ENCODE measurements around the gene EML6. TPM values are rescaled to one million over a fixed set of nuclear protein-coding genes. Genes with fewer than 3 reads are reported as not detected.

The EML6 gene
- total RNA-seq, 1 experiment from 2014 or later: 1.5 TPM

DNA sequence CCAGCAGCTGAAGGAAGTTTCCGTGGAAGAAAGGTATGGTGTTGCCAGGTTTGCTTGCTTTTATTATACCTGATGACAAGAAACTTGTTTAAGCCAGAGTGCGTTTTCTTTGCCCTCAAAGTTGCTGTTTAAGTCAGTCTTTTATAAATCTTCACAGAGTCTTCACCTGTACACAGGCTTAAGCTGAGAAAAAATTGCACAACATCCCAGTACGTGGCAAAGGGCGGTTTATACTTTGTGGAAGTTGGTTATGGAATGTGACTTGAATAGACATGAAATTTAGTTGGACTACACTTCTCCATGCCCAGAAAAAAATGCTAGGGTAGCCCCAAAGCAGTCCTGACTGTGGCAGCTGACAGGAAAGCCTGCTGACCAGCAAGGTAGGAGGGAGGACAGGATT is 205.3 kb downstream of the EML6 start:
- Histone ChIP-seq H2BK120ac (ENCODE audit: low read depth, low read length, poor library complexity, severe bottlenecking) (no peak overlapping the region), H3K56ac (ENCODE audit: insufficient read length, low read depth, low read length) (no peak overlapping the region), H4K8ac (replicated peaks; ENCODE audit: insufficient read length, low read depth, low read length) (no peak overlapping the region), H3K27me3 (ENCODE audit: insufficient read depth, low read length) (no peaks in the 10 kb centered on the region), H2AFZ (ENCODE audit: low read length) (no peak overlapping the region), H4K5ac (ENCODE audit: insufficient read length, low read depth, low read length) (no peak overlapping the region), H2AK5ac (ENCODE audit: insufficient read length, low read length) (no peak overlapping the region), H2BK12ac (ENCODE audit: insufficient read length, low read depth, low read length) (no peak overlapping the region), H3K18ac (ENCODE audit: insufficient read length, low read depth, low read length) (no peak overlapping the region), H3K4me2 (ENCODE audit: insufficient read depth, insufficient read length, low read length) (no peak overlapping the region), H3K9ac (ENCODE audit: extremely low read depth, insufficient read length, low read length) (no peak overlapping the region), H3K14ac (ENCODE audit: insufficient read depth, low read length) (no peak overlapping the region), H2BK5ac (ENCODE audit: insufficient read length, low read length) (no peak overlapping the region), H4K20me1 (ENCODE audit: control insufficient read depth, insufficient read depth, insufficient read length) (no peaks in the 10 kb centered on the region), H3K4me1 (ENCODE audit: insufficient read depth, low read length) (no peaks in the 10 kb centered on the region), H3T11ph (ENCODE audit: low read length) (no peak overlapping the region), H3K23ac (ENCODE audit: insufficient read length, low read depth, low read length) (no peak overlapping the region), H2BK20ac (ENCODE audit: low read depth, low read length, poor library complexity, severe bottlenecking) (no peak overlapping the region), H2BK15ac (ENCODE audit: low read depth, low read length) (no peak overlapping the region), H3K23me2 (ENCODE audit: insufficient read length, low read depth, low read length, poor library complexity, severe bottlenecking) (no peaks in the 10 kb centered on the region), H4K91ac (ENCODE audit: insufficient read length, low read depth, low read length) (no peak overlapping the region), H3K79me1 (ENCODE audit: insufficient read depth, low read depth, low read length, poor library complexity, severe bottlenecking) (no peaks in the 10 kb centered on the region), H3K27ac (ENCODE audit: insufficient read length, low read depth, low read length) (no peak overlapping the region), H3K79me2 (ENCODE audit: insufficient read depth, low read length) (no peaks in the 10 kb centered on the region), H3K9me3 (ENCODE audit: control insufficient read depth, low read depth, low read length) (no peaks in the 10 kb centered on the region), H3K4ac (ENCODE audit: low read depth, low read length) (no peak overlapping the region)
- H3K4me3 Mint-ChIP-seq: no peak overlapping the region
- H3K27me3 Mint-ChIP-seq (ENCODE audit: low read depth): peaks cover 7% of the 10 kb centered on the region
- no CpG with 5 or more reads among the region's 4 CpGs for WGBS (ENCODE audit: extremely low coverage, insufficient read length, low lambda C conversion rate)
- no peaks in the 10 kb centered on the region; a peak in 1 of 5 replicates for H3K9me3 Mint-ChIP-seq
- H3K4me1 Mint-ChIP-seq: peaks cover 3 to 4% of the 10 kb centered on the region in 2 experiments; a peak in 2 of 4 replicates
- H3K36me3 Mint-ChIP-seq (ENCODE audit: insufficient read depth in 1 of 3, low read depth in 3 of 3): no peaks in the 10 kb centered on the region
- no peak for DNase-seq
- TF ChIP-seq, protein P1, sequence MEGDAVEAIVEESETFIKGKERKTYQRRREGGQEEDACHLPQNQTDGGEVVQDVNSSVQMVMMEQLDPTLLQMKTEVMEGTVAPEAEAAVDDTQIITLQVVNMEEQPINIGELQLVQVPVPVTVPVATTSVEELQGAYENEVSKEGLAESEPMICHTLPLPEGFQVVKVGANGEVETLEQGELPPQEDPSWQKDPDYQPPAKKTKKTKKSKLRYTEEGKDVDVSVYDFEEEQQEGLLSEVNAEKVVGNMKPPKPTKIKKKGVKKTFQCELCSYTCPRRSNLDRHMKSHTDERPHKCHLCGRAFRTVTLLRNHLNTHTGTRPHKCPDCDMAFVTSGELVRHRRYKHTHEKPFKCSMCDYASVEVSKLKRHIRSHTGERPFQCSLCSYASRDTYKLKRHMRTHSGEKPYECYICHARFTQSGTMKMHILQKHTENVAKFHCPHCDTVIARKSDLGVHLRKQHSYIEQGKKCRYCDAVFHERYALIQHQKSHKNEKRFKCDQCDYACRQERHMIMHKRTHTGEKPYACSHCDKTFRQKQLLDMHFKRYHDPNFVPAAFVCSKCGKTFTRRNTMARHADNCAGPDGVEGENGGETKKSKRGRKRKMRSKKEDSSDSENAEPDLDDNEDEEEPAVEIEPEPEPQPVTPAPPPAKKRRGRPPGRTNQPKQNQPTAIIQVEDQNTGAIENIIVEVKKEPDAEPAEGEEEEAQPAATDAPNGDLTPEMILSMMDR (conservative IDR thresholded peaks at IDR 0.05): no peak
- H3K27ac Mint-ChIP-seq: no peak overlapping the region
